SW480 (cell line): Measurements from ENCODE around the gene MCU.

Source experiments
- DNase-seq: peaks from one replicate; pipeline ENCODE4 v3.0.0-alpha.2; 2016; ENCODE audit warnings: low spot score

MCU gene

GRCh38 chr10:72802763-72803505, 111.0 kb downstream of the MCU start:
- DNase-seq: no peak

GRCh38 chr10:72808001-72808400, 116.1 kb downstream of the MCU start:
- no peak for DNase-seq

DNA sequence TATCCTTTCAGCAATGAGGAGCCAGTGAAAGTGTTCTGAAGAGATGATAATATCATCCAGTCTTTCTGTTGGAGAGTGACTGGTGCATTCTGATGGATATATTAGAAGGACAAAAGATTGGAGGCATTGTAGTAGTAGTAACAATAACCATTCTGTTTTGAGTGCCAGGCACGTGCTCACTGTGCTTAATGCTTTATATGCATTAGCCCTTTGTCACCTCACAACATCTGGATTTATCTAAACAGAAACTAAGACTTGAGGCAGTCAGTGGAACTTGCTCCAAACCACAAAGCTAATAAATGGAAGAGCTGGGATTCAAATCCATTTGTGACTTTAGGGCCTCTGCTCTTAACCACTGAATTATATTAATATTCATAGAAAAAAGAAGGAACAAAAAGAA, 117.1 kb downstream of the MCU start:
- DNase-seq: no peak

DNA sequence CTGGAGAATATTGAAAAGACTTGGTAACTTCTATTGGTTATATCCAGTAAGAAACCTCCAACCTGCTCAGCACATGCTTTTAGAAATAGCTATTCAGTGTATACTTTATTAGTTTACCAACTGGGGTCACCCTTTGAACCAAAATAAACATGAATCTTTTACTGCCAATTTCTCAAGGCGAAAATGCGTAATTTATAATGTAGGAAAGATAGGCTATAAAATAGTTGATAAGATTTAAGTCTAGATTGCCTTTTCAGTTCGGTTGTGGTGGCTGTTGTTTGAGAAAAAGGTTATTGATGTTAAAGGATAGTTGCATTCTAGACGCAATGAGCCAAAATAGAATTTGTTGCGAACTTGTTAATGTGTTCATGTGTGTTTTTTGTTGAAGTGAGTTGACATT, 119.0 kb downstream of the MCU start:
- no peak for DNase-seq

DNA sequence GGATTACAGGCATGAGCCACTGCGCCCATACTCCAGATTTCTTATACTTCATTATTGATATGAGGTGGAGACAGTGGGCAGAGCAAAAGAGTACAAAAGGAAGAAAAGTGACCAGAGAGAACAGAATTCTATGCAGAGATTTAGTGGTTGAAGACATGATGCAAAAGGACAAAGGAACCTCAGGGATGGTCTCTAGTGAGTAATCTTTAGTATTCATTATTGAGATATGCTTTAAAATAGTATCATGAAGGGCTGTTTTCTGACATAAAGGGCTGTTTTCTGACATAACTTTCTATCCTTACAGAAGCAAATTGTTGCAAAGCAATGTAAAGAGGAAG, 120.4 kb downstream of the MCU start:
- DNase-seq: no peak

- no peak for DNase-seq
Measured at GRCh38 chr10:72812753-72813430, 120.9 kb downstream of the MCU start.

DNA sequence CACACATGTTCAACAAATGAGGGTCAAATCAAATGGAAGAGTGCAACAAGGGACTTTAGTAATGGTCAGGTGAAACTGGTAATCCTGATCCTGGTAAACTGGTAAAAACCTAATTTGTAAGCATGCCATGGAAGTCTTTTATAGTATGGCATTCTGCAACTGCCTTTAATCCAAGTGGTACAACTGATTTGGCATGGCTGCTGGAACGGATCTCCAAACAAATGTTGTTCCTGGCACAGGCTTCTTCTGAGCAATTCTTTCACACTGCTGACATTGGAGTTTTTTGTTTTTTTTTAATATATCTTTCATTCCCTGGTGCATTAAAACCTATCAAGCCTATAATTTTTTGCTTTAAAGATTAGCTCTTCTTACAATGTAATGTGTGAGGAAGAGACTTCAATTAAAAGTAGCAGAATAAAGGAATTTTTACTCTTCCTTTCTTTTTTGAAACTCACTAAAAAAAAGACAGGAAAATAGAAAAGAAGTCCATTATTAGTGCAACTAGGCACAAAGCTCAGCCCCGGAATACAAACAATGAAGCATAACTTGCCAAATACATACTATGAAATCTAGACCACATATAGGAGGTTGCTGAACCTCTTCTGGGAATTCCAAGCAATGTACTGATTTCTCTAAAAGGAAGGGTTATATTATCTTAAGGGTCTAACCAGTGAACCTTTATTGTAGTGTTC, 122.3 kb downstream of the MCU start:
- DNase-seq: no peak

DNA sequence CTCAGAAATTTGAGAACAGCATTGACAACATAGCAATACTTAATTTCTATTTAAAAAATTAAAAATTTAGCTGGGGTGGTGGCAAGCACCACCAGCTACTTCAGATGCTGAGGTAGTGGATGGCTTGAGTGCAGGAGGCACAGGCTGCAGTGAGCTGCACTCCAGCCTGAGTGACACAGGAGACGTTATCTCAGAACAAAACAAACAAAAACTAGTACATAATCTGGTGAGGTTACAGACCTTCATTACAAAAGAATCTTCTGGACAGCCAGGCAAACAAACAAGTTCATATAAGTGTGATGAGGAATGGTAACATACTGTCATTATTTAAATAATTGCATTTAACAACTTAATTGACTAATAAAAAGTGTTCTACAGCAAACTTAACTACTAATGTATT, 124.6 kb downstream of the MCU start:
- no peak for DNase-seq

DNA sequence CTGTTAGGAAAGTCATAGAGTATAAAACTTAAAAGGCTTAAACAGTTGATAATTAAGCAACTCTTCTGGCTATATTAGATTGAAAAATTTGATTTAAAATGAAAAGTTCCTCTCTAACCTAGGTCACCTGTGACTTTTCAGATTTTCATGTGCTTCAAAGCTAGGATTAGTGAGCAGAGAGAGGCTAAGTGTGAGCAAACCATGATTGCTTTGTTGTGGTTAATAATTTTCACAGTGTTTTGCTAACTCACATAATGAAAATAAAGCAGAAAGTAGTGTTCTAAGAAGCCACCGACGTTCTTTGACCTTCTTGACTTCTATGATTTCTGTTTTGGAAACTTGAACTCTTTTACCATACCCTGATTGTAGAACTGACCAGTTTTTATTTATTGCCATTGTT, 126.1 kb downstream of the MCU start:
- DNase-seq: peak; percentile 21

DNA sequence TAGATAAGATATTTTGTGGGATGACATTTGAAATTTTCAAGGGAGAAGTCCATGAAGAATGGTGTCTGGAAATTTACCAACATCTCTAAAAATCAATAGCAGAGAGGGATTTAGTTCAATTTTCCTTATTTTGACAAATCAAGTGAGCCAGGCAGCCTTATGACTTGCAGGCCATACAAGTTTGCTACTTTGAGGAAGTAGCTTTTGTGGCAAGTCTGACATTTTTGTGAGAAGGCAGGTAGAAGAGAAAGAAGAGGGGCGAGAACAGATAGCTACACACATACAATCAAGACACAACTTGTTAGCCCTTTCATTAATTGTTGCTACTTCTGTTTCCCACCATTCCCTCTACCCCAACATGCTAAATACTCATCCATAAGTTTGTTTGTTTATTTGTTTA, 127.1 kb downstream of the MCU start:
- no peak for DNase-seq

- DNase-seq: no peak
Measured at GRCh38 chr10:72821606-72822005, 129.7 kb downstream of the MCU start.

DNA sequence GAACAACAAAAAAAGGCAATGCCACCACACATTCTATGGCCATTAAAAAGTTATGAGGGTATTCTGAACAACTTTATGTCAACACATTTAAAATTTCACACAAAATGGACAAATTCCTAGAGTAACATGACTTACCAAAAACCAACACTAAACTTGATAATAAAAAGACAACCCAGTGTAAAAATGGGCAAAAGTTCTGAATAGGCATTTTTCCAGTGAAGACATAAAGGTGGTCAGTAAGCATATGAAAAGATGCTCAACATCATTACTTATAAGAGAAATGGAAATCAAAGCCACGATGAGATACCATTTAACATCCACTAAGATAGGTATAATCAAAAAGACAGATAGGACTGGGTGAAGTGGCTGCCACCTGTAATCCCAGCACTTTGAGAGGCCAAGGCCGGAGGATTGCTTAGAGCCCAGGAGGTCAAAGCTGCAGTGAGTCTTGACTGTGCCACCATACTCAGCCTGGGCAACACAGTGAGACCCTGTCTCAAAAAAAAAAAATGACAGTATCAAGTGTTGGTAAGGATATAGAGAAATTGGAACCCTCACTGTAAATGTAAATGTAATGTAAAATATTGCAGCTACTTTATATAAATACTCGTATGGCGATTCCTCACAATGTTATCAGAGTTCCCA, 130.5 kb downstream of the MCU start:
- no peak for DNase-seq

- no peak for DNase-seq
Measured at GRCh38 chr10:72825163-72825562, 133.2 kb downstream of the MCU start.

GRCh38 chr10:72826346-72826745, 134.4 kb downstream of the MCU start:
- DNase-seq: no peak

DNA sequence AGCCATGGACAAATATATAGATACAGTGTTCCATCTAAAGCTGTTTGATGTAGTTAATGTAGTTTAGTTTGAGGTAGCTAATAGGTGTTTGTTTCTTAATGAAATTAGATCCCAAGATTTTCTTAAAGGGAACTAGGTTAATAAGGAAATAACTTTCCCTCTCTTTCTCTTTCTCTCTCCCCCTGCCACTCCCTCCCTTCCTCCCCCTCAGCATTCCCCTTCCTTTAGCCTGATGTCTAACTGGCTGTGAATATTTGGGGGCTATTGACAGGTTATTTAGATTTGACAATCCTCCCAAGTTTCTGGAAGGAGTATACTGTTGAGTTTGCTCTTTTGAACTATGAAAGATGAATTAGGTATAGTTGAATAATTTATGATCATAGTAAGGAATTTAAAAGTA, 136.4 kb downstream of the MCU start:
- no peak for DNase-seq

DNA sequence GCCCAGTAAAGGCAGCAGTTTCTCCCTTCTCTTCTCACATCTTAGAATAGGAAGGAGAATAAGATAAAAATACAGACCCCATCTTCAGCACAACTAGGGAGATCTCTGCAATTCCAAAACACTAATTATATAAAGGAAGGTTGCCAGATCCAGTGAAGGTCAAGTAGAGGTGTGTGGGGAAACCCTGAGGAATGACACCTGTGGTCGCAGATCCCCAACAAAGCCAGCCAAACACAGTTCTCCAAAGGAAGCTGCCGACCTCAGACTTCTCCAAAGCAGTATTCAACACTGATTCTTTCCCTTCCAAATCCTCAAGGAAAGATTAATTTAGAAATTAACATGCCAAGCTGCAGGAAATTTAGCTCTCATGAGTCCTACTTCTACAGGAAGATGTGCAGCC, 138.7 kb downstream of the MCU start:
- DNase-seq: no peak

GRCh38 chr10:72831696-72832409, 139.9 kb downstream of the MCU start:
- DNase-seq: no peak

- no peak for DNase-seq
Measured at GRCh38 chr10:72832701-72833100, 140.8 kb downstream of the MCU start.

DNA sequence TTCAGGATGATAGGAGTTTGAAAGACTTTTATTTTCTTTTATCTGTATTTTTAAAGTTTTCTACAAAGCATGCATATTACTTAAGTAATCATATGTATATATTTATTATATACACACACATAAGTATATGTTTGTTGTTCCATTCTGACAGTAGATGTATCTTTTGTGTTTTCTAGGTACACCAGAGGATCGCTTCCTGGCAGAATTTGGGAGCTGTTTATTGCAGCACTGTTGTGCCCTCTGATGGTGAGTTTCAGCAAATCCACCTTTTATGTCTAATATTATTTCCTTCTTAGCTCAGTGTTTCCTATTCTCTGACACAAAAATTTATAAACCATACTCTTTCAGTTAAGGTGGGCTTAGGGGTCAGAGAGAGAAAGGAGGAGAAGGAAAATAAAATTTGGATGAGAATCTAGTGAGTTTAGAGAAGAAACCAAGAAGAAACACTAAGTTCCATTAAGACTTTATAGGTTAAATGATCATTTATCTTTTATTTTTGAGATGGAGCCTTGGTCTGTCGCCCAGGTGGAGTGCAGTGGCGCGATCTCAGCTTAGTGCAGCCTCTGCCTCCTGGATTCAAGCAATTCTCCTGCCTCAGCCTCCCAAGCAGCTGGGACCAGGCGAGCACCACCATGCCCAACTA, 142.4 kb downstream of the MCU start:
- peak; percentile 53 for DNase-seq

DNA sequence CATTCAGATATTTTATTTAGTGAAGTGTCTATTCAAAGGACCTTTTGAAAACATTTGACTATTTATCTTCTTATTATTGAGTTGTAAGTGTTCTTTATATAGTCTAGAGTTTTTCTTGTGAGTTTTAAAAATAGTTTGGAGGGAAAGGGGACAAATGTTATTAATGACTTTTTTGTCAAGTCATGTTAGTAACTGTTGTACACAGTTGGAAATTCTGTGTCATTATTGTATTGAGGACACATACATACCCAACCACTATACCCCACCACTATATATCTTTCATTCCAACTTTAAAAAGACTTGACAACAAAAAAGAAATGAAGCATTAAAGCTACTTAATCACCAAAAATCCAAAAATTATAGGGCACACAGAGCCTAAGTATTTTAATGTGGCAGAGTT, 148.4 kb downstream of the MCU start:
- no peak for DNase-seq

GRCh38 chr10:72841487-72841886, 149.5 kb downstream of the MCU start:
- DNase-seq: no peak

- no peak for DNase-seq
Measured at GRCh38 chr10:72842164-72842563, 150.2 kb downstream of the MCU start.
